CD4-positive, alpha-beta T cell treated with Interleukin-1 beta for 1 hour (primary cell): ENCODE data around the gene TCL1A.

Source experiments
- DNase-seq, 2 donors: peaks; one replicate each; pipeline ENCODE4 v3.0.0-alpha.2; 2020 to 2022

Gene TCL1A

DNA sequence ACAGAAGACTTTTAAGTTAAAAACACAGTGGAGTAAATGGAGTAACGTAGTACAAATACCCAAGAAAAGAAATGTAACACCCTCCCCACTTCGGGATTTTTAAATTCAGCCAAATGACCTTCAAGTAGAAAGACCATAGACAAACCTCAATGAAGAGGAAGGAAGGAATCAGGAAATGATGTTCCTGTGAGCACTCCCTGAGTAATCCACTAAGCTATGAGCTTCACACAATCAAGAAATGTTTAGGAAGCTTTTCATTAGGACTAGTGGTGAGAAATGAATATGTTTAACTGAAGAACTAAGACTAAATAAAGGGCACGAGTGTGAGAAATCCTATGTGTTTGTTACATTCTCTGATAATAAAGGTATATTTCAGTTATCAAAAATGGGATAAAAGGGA, 10.1 kb downstream of the TCL1A start:
- no peak for DNase-seq

DNA sequence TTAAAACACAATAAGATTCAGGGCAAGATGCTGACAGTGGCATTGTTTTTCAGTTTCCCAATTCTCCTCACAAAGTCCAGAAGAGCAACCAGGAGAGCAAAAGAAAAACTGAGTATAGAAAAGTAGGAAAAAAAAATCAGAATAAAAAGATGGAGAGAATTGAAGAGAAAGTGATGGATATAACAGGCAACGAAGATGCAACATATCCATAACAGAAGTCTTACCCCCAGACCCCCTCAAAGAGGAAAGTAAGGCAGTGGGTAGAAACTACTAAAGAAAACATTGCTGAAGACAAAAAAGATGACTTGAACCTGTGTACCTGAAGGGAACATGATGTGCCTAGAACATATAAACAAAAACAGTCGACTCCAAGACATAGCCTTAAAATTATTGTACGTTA, 10.6 kb downstream of the TCL1A start:
- DNase-seq = no peak

DNA sequence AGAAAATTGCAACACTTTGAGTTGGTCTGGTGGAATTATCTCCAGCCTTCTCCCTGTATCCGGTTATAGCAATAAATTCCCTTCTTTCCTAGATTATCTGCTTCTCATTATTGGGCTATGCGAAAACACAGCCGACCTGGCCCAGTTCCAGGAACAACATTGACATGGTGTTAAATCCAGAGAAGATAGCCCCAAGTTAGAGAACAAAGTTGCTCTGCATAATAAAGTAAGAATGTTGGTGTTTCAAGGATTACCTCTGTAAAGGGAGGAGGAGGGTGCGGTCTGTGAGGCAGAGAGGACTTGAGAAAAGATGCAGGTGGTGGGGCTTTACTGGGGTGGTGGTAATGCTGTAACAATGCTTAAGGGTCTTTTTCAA, 12.1 kb downstream of the TCL1A start:
- DNase-seq = no peak

DNA sequence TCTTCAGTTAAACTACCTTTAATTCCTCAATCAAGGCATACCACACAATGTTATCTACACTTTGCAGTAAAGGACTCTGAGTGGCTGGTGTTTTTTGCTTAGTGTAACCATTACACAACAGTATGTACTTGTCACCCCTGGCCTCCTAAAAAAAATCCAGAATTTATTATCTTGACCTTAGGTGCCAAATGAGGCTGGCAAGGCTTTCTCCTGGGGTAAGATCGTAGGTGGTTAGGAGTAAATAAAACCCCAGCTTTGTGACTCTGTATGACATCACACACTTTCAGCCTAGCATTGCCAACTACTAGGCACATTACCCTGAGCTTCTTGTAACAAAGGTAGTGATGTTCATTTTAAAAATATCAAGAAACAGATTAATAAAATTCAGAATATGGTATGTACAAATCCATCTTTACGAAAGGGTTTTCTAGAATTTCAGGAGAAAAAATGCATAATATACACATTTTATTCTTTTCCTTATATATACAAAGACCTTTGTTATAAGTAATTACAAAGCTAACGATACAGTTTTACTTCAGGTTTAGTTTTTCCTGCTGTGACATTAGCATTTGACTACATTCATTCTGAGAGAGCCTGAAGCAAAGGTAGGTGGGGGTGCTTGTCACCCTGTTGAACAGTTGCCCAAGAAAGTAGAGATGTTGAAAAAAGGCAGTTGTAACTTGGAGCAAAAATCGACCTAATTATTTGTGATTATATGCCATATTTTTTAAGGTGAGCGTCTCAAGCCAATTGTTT, 13.5 kb downstream of the TCL1A start:
- DNase-seq = no peak

DNA sequence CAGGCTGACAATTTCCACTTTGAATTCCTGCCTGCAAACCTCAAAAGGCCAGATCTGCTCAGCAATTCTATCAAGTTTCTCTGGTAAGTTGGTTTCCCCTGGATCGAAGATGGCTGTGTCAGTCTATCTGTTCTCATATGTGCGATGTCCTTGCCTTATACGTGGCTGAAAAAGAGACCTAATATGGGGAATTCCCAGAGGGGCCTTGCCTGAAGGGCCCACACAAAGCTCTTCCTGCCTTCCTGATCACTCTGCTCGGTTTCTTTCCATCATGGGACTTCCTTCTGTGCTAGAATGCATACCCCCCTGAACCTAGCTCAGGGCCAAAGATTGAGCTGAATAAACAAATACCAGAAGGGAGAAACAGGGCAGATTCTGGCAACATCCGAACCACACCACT, 14.5 kb downstream of the TCL1A start:
- DNase-seq = no peak

DNA sequence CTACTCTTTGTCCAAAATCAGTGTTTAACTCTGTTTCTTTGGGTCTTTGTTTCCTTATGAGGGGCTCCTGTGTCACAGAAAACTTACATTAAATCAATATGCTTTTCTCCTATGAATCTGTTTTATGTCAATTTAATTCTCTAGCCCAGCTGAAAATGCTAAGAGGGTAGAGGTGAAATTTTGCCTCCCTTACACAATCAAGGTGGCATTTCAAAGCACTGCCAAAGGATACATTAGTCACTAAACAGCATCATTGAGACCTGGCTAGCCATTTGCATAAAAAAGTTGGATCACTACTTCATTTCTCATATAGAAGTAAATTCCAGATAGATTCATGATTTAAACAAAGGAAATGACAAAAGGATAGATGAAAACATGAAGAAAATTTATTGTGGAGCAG, 15.6 kb downstream of the TCL1A start:
- DNase-seq = no peak

DNA sequence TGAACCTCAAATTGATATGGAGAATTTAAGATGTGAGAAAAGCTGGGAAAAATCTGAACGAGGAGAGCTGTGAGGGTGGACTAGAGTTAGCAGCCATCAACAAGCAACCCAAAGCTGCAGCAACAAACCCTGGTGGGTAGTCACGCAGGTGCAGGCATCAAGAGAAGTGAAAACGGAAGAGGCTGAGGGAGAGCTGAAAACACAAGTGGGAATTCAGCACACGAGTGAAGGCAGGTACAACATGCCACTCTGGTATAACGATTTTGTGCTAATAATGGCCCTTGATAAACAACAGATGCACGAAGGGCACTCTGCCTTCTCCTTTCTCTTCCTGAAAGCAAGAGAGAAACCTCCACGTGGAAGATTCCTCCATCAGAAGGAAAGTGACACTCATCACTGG, 16.2 kb downstream of the TCL1A start:
- peak in 1 of 2 donors; percentile 30 for DNase-seq

DNA sequence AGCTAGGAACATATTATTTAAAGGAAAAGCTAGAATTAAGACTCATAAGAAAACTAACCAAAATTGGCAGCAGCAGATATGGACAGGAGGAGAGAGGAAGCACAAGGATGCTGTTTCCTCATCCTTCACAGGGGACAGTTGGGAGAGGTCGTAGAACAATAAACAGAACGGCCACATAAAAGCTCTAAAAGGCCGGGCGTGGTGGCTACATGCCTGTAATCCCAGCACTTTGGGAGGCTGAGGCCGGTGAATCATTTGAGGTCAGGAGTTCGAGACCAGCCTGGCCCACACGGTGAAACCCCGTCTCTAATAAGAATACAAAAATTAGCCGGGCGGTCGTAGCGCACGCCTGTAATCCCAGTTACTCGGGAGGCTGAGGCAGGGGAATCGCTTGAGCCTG, 17.2 kb downstream of the TCL1A start:
- no peak for DNase-seq

DNA sequence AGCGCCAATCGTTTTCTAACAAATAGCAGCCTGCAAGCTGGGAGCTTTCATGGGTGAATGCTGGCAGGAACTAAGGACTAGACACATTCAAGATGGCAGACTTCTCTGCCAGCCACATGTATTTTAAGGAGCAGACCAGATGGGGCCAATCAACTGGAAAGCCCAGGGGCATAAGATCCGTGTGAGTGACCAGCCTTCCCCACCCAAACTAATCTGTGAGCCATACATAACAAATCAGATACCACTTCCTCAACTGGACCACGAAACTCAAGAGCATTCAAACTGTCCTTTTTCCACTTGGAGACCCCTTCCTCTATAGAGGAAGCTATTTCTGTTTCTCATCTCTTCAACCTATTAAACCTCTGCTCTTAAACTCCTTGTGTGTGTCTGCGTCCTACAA, 18.0 kb downstream of the TCL1A start:
- peak in 1 of 2 donors; percentile 36 for DNase-seq

DNA sequence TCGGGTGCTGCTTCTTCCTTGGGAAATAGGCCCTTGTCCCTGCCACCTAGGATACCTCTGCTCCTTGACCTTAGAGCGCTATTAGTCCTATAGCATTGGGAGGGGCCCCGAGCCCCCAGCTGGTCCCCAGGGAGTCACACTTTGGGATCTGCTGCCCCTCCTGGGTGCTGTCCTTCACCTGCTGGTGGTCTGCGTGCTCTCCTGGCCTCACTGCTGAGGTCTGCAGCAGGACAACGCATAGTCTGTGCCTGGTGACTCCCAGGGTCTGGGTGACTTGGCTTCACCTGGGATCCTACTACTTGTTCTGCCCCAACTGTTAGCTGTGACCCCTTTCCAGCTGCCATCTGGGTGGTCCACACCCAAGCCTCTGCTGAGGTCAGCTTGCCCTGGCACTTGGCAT, 18.9 kb downstream of the TCL1A start:
- DNase-seq = no peak

DNA sequence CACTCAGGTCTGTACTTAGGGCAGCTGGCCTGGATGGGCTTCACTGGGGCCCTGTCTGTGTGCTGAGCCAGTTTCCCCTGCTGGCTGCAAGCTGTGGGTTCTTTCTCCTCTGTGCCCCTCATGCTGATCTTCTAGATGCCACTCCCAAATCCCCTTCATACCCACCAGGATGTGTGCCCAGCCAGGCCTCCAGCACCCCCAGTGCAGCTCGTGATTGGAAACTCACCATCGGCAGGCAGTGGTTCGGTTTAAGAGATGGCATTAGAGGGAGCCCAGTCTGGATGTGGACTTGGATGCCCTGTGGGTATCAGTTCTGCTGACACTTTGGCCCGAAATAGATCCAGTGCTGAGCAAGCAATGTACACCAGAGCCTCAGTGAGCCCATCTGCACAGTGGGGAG, 21.8 kb downstream of the TCL1A start:
- no peak for DNase-seq

DNA sequence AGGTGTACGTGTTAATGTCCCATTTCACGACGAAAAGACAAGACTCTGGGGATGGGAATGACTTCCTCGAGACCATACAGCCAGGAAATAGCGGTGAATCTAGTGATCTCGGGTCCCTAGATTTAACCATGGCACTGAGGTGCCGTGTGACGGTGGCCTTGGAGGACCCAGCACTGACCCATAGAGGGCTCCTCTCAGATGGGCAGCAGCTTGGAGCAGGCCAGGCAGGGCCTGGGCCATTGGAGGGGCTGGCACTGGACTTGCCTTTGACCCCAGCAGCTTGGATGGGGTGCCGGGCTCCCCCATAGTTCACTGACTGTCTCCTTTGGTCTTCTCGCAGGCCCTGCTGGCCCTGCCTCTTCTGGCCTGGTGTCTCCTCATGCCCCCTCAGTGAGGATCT, 22.3 kb downstream of the TCL1A start:
- DNase-seq = no peak

DNA sequence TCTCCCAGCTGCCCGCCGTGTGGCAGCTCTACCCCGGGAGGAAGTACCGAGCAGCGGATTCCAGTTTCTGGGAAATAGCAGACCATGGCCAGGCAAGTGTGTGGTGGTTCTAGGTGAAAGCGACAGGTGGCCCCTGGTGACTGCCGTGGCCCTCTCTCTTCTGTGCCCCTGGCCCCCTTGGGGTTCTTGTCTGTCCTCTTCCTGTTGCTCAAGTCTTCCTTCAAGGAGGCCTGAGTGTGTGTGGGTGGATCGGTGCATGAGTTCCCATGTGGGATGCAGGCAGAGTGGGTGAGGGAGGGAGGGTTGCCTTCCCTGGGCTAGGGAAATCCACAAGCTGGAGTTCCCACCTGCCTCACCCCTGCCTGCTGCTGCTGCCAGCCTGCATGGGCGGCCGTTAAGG, 23.1 kb downstream of the TCL1A start:
- DNase-seq = no peak

DNA sequence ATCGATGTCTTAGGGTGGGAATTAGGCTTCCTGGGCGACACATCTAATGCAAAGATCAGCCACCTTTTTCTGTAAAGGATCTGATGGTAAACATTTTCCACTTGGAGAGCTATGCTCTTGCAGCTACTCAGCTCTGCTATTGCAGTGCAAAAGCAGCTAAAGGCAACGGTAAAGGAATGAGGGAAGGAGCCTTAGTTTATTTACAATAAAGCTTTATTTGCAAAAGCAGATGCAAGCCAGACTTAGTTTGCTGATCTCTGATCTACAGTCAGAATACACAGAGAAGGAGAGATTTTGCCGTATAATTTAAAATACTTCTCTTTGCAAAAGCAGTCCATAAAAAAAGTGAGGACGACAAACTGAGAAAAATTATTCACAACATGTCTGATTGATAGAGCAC, 24.5 kb downstream of the TCL1A start:
- DNase-seq = no peak

DNA sequence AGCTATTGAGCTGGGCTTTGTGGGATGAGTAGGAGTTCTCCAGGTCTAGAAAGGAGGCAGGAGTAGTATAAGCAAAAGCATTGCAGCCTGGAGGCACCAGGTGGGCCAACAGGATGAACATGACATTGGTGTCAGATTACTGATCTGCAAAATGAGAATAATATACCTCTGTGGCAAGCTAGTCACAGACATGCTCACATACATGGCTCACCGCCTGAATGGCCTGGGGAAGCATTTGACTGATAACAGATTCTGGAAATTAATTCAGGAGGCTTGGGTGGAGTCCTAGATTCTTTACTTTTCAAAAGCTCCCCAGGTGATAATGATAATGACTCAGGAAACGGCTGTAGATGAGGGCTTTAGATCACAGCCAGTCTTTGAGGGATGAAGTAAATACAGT, 27.0 kb downstream of the TCL1A start:
- no peak for DNase-seq

DNA sequence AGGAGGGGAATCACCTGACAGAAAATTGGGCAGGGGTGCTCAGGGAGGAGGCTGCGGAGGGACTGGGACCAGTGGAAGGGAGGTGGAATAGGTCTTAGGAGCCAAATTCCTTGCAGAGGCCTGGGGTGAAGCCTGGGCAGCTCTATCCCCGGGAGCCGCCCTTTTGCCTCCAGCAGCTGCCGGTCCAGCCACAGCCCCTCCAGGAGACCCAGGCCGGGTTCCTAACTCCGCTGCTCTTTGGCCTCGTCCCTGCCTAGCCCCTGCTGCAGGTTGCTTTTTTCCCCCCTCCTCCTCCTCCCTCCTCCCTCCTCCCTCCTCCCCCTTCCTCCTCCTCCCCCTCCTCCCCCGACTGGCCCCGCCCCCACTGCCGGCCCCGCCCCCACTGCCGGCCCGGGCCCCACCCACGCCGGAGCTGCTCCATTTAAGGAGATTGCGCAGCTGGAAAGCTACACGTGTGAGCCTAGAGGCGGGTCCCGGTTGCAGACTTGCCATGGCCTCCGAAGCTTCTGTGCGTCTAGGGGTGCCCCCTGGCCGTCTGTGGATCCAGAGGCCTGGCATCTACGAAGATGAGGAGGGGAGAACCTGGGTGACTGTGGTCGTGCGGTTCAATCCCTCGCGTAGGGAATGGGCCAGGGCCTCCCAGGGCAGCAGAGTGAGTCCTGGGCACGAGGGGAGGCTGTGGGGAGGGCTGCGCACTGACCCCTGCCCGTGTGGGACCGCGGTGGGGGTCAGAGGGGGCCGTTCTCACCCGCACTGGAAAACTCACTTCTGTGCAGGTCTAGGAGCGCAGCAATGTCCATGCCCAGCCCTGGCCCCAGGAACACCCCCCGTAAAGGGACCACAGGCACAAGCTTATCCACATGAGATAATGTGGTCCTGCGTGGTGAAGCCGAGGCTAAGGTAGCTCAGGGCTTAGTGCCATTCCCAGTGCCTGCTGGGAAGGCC, 27.7 kb downstream of the TCL1A start, which contains the start of gene TCL1B:
Gene TCL1B (plus strand): TSS at position 449 of the 945 bp plus-strand sequence. CDS start 42 bp downstream, at position 491.
- DNase-seq = no peak

DNA sequence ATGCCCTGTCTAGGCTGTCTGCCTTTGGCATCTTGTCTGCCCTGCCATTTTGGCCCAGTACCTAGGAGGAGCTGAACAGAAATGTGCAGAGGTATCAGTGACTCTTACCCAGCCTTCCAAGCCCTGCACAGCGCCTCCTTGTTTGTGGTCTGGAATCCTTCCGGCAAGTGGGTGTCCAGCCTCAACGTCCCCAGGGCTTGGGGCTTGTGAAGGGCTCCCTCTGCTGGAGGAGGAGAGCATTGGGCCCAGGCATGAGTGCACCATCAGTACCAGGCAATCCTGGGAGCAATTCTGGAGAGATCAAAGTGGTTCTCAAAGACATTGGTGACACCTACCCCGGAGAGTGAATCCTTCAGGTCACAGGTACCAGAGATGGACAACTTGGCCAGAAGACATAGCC, 30.1 kb downstream of the TCL1A start:
- peak; percentile 13 to 28 for DNase-seq

DNA sequence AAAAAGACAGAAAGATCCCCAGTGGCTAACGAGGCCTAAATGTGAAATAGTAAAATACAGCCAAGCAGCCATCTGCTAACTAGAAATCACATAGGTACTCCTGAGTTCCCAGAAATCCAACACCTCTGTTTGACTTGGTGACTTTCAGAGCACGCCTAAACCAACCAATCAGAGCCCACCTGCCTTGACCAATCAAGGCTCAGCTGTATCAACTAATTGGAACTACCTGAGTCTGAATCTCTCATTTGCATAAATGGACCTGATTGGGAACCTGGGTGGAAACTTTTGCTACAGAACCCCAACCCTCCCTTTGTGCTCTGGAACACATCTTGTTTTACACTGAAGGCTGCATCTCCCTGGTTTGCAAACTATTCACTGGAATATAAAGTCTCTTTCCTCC, 32.8 kb downstream of the TCL1A start:
- no peak for DNase-seq

DNA sequence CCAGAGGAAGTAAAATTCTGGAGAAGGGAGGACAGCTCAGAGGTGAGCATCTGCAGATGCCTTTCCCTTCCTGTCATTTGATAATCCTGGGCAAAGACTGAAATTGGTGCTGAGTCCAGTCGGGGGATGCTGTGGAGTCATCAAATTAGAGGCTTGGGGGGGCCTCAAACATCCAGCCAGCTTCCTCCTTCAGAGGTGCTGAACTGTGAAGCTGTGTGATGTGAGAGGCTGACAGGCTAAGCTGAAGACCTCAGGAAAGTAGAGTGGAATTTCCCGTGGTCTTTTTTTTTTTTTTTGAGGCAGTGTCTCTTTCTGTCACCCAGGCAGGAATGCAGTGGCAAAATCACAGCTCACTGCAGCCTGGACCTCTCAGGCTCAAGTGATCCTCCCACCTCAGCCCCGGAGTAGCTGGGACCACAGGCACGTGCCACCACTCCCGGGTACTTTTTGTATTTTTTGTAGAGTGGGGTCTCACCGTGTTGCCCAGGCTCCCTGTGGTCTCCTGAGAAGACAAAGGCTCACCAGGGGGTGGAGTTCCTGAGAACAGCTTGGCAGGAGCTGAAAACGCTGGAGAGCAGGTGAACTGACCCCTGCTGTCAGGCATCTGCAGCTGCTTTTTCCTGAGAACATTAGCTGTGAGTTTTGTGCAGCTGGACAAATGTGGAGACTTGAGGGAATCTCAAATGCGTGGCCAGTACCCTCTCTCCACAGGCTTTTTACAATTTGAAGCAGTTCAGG, 33.8 kb downstream of the TCL1A start:
- DNase-seq = no peak

DNA sequence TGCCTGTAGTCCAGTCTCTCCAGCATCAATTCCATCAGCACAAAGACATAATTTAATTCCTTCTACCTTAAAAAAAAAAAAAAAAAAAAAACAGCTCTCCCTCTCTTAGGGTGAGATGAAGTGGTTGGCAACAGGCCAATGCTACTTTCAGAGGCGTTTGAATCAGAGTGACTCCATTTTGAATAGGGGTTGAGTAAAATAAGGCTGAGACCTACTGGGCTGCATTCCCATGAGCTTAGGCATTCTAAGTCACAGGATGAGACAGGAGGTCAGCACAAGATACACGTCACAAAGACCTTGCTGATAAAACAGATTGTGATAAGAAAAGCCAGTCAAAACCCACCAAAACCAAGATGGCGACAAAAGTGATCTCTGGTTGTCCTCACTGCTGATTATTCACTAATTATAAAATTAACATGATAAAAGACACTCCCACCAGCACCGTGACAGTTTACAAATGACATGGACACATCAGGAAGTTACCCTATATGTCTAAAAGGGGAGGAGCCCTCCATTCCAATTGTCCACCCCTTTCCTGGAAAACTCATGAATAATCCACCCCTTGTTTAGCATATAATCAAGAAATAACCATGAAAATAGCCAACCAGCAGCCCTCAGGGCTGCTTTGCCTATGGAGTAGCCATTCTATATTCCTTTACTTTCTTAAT, 34.6 kb downstream of the TCL1A start:
- no peak for DNase-seq

DNA sequence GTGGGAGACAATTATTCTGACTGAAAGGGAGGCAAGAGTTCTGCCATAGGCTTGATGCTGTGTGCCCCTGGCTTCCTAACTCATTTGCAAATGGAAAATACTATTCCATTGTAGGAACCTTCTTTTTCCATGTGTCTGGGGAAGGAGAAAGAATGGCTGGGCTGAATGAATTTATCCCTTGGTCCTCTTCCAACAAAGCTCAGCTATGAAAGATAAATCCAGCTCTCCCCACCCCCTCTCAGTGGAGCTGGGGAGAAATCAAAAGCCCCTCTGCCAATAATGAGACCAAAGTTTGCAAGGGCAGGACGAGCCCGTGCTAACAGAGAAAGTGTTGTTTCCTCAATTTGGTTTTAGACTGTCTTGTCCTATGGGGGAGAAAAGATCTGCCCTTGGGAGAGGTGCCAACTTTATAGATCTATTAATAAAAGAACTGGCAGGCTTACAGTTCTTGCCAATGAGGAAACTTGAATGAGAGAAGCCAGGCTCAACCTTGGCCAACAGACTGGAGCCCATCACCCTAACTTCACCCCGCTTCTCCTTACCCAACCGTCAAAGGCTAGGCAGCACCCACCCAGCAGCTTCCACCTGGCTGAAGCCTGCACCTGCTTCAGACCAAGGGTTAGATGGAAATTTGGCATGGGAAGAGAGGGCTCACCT, 36.6 kb downstream of the TCL1A start:
- DNase-seq = no peak

DNA sequence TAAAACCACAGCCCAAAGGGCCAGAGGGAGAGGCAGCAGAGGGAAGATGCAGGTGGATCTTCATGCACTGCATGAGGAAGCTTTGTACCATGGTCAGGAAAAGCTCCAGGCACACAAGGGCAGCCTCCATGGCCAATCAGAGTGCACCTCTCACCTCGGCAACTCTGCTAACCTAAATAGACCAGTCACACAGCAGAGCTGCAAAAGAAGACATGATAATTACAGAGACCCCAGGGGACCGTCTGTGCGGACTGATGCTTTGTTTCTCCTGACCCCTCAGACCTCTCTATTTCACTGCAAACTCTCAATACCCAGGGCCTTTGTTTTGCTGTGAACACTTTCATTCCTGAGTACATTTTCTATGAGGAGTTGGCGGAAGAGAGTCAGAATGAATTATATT, 38.4 kb downstream of the TCL1A start:
- DNase-seq = no peak
